DMS79 (cell line): ENCODE measurements around the gene COG4.
A peak's percentile ranks its signal among the peaks of the same experiment; 100 is the strongest.

Experiments
- DNase-seq: peaks from one replicate; lab custom pipeline; 2025; lab: John Stamatoyannopoulos, UW

The COG4 gene

GRCh38 chr16:70527315-70527996 lies 4.1 kb upstream of the COG4 start:
- DNase-seq, result no peak

GRCh38 chr16:70526403-70526802 lies 3.0 kb upstream of the COG4 start:
- no peak for DNase-seq

- peak; percentile 8 for DNase-seq
Measured at GRCh38 chr16:70524399-70524825, 1.1 kb upstream of the COG4 start.

GRCh38 chr16:70523743-70524398 lies 517 bp upstream of the COG4 start, which contains the start of gene SF3B3:
Gene SF3B3, plus strand, starts transcription at chr16:70523816. Its CDS starts 2,841 bp downstream, at chr16:70526657.
- DNase-seq, result peak; percentile 61

- no peak for DNase-seq
Measured at GRCh38 chr16:70522216-70523075, 908 bp downstream of the COG4 start.

GRCh38 chr16:70520612-70521297 lies 2.6 kb downstream of the COG4 start:
- DNase-seq, result no peak

GRCh38 chr16:70512456-70512855 lies 10.9 kb downstream of the COG4 start:
- DNase-seq, result no peak

GRCh38 chr16:70511833-70512232 lies 11.5 kb downstream of the COG4 start:
- DNase-seq, result no peak

GRCh38 chr16:70510216-70510615 lies 13.1 kb downstream of the COG4 start:
- DNase-seq, result no peak

GRCh38 chr16:70508752-70509151 lies 14.6 kb downstream of the COG4 start:
- no peak for DNase-seq

- no peak for DNase-seq
Measured at GRCh38 chr16:70496513-70496912, 26.8 kb downstream of the COG4 start.

GRCh38 chr16:70495425-70496182 lies 27.8 kb downstream of the COG4 start:
- no peak for DNase-seq

GRCh38 chr16:70494777-70495176 lies 28.6 kb downstream of the COG4 start:
- DNase-seq, result no peak

GRCh38 chr16:70494202-70494770 lies 29.1 kb downstream of the COG4 start:
- no peak for DNase-seq

- DNase-seq, result no peak
Measured at GRCh38 chr16:70493802-70494201, 29.6 kb downstream of the COG4 start.

GRCh38 chr16:70490261-70490660 lies 33.1 kb downstream of the COG4 start:
- DNase-seq, result no peak

GRCh38 chr16:70484867-70485266 lies 38.5 kb downstream of the COG4 start:
- DNase-seq, result no peak

- DNase-seq, result no peak
Measured at GRCh38 chr16:70483426-70483825, 39.9 kb downstream of the COG4 start.

GRCh38 chr16:70482624-70483023 lies 40.7 kb downstream of the COG4 start:
- no peak for DNase-seq

- no peak for DNase-seq
Measured at GRCh38 chr16:70481929-70482536, 41.3 kb downstream of the COG4 start.
